Keratinocyte (primary cell): ENCODE data around the gene KLHL35. TPM values are rescaled to one million over a fixed set of nuclear protein-coding genes. Genes with fewer than 3 reads are reported as not detected.

Source experiments
- DNase-seq: peaks from one replicate; pipeline ENCODE4 v3.0.0-alpha.2; 2011; ENCODE audit warnings: low read depth, missing footprints, low spot score
- FAIRE-seq: peaks from 2 replicates; lab custom pipeline; 2011; peaks lifted over from hg19 to GRCh38; lab: Jason Lieb, UNC
- H2AFZ ChIP-seq: 2 replicates; pipeline ENCODE4 v1.6.0; 2012; ENCODE audit warnings: low read length, control low read depth, inconsistent platforms; ENCODE audit not compliant: control insufficient read depth
- H3K27ac ChIP-seq: 2 replicates; pipeline ENCODE4 v1.5.1; 2011; ENCODE audit warnings: low read length; ENCODE audit not compliant: control insufficient read depth, insufficient read depth
- H3K27me3 ChIP-seq: 3 replicates; pipeline ENCODE4 v1.6.0; 2011; ENCODE audit warnings: low read length; ENCODE audit not compliant: control insufficient read depth, insufficient read depth; ENCODE audit errors: extremely low read depth
- H3K36me3 ChIP-seq, 2 experiments: 2 replicates in 1 of 2; 3 replicates in 1 of 2; pipeline ENCODE4 v1.5.1; 2011; ENCODE audit warnings: low read length in 2 of 2, mild to moderate bottlenecking in 1 of 2; ENCODE audit not compliant: control insufficient read depth in 2 of 2, insufficient read depth in 2 of 2; ENCODE audit errors: extremely low read depth in 1 of 2
- H3K4me1 ChIP-seq: 3 replicates; pipeline ENCODE4 v1.5.1; 2011; ENCODE audit warnings: low read length; ENCODE audit not compliant: control insufficient read depth, insufficient read depth; ENCODE audit errors: extremely low read depth
- H3K4me2 ChIP-seq: 3 replicates; pipeline ENCODE4 v1.6.0; 2011; ENCODE audit warnings: low read depth, low read length; ENCODE audit not compliant: control insufficient read depth, insufficient read depth; ENCODE audit errors: extremely low read depth
- H3K4me3 ChIP-seq, 3 experiments: fragments of 200-600 bp in 1 of 3; sonication (generic) in 1 of 3; 2 replicates in 2 of 3; 3 replicates in 1 of 3; pipeline ENCODE4 v1.5.1; 2011 to 2016; ENCODE audit warnings: low read length in 3 of 3, mild to moderate bottlenecking in 3 of 3, control low read depth in 2 of 3, inconsistent platforms in 1 of 3, low read depth in 1 of 3, mixed read lengths in 1 of 3, mixed run types in 1 of 3, moderate library complexity in 1 of 3; ENCODE audit not compliant: control insufficient read depth in 2 of 3, insufficient read depth in 2 of 3; ENCODE audit errors: extremely low read depth in 1 of 3
- H3K79me2 ChIP-seq: 2 replicates; pipeline ENCODE4 v1.6.0; 2012; ENCODE audit warnings: low read length; ENCODE audit not compliant: control insufficient read depth, insufficient read depth
- H3K9ac ChIP-seq: 3 replicates; pipeline ENCODE4 v1.6.0; 2011; ENCODE audit warnings: low read length; ENCODE audit not compliant: control insufficient read depth, insufficient read depth; ENCODE audit errors: extremely low read depth
- H3K9me1 ChIP-seq: 3 replicates; pipeline ENCODE4 v1.6.0; 2011; ENCODE audit warnings: low read length; ENCODE audit not compliant: control insufficient read depth, insufficient read depth; ENCODE audit errors: extremely low read depth
- H3K9me3 ChIP-seq: 2 replicates; pipeline ENCODE4 v1.5.1; 2012; ENCODE audit warnings: low read depth, low read length; ENCODE audit not compliant: control insufficient read depth
- H4K20me1 ChIP-seq: 3 replicates; pipeline ENCODE4 v1.6.0; 2011; ENCODE audit warnings: low read length; ENCODE audit not compliant: control insufficient read depth, insufficient read depth; ENCODE audit errors: extremely low read depth
- EZH2 ChIP-seq: IDR thresholded peaks from one replicate; pipeline ENCODE4 v1.6.1; 2012; ENCODE audit warnings: inconsistent platforms, mild to moderate bottlenecking, low read length, moderate library complexity
- dilution Hi-C: fragments of 300-500 bp; cut with MboI; formaldehyde crosslinking; loops from one replicate; pipeline ENCODE4 v1.7.0; 2020; ENCODE audit warnings: low sequenced_read_pairs; ENCODE audit not compliant: extremely low pct_ligation_motif_present
- polyA plus RNA-seq, 5 experiments: library from polyadenylated mRNA; depleted of rRNA in 3 of 5; stranded (reverse) in 3 of 5; stranded (forward) in 1 of 5; unstranded in 1 of 5; fragments of >200 nt; gene quantifications; 1 replicate in 1 of 5; 2 replicates in 3 of 5; 3 replicates in 1 of 5; pipeline versions ENCODE4 v1.2.1 to v1.2.3, GENCODE V29; 2011 to 2012; ENCODE audit warnings: missing spikeins in 2 of 5, low read depth in 1 of 5, low replicate concordance in 1 of 5
- TF ChIP-seq, protein P1 (sequence below), 3 experiments: IDR thresholded peaks in 1 of 3; conservative IDR thresholded peaks in 1 of 3; optimal IDR thresholded peaks in 1 of 3; 2 replicates in 2 of 3; 3 replicates in 1 of 3; pipeline versions ENCODE3 to v1.5.1; 2011; ENCODE audit warnings: low read length in 3 of 3, mild to moderate bottlenecking in 3 of 3, moderate library complexity in 2 of 3, control low read depth in 1 of 3, inconsistent platforms in 1 of 3; ENCODE audit not compliant: insufficient read depth in 2 of 3; ENCODE audit errors: extremely low read depth in 1 of 3

The KLHL35 gene
- polyA plus RNA-seq, 1 donor (not counting 4 experiments of a cell fraction or from before 2014, with no cell fraction given): 0.58 TPM

- H3K9me3 ChIP-seq: no peaks in the 10 kb centered on the region
- H3K9ac ChIP-seq: no peak overlapping the region
- H2AFZ ChIP-seq: no peak overlapping the region
- dilution Hi-C loops: no loop called here
- peaks cover under 1% of the 10 kb centered on the region for H3K4me1 ChIP-seq
- no peaks in the 10 kb centered on the region for H4K20me1 ChIP-seq
- no peak overlapping the region for H3K27ac ChIP-seq
- no peak overlapping the region for H3K4me3 ChIP-seq
- no peak overlapping the region for H3K4me2 ChIP-seq
- no peaks in the 10 kb centered on the region for H3K36me3 ChIP-seq
- no peak for DNase-seq
- no peaks in the 10 kb centered on the region for H3K79me2 ChIP-seq
- H3K27me3 ChIP-seq: no peaks in the 10 kb centered on the region
- H3K9me1 ChIP-seq: no peaks in the 10 kb centered on the region
- FAIRE-seq: no peak
- TF ChIP-seq, protein P1, sequence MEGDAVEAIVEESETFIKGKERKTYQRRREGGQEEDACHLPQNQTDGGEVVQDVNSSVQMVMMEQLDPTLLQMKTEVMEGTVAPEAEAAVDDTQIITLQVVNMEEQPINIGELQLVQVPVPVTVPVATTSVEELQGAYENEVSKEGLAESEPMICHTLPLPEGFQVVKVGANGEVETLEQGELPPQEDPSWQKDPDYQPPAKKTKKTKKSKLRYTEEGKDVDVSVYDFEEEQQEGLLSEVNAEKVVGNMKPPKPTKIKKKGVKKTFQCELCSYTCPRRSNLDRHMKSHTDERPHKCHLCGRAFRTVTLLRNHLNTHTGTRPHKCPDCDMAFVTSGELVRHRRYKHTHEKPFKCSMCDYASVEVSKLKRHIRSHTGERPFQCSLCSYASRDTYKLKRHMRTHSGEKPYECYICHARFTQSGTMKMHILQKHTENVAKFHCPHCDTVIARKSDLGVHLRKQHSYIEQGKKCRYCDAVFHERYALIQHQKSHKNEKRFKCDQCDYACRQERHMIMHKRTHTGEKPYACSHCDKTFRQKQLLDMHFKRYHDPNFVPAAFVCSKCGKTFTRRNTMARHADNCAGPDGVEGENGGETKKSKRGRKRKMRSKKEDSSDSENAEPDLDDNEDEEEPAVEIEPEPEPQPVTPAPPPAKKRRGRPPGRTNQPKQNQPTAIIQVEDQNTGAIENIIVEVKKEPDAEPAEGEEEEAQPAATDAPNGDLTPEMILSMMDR (optimal IDR thresholded peaks at IDR 0.05 in 1 of 3, IDR thresholded peaks at IDR 0.05 in 1 of 3, conservative IDR thresholded peaks at IDR 0.05 in 1 of 3; ENCODE audit: extremely low read depth in 1 of 3, insufficient read depth in 2 of 3, low read length in 3 of 3): no peak
- no peak for TF ChIP-seq EZH2
Observed at GRCh38 chr11:75477614-75477935, 44.6 kb upstream of the KLHL35 start.

DNA sequence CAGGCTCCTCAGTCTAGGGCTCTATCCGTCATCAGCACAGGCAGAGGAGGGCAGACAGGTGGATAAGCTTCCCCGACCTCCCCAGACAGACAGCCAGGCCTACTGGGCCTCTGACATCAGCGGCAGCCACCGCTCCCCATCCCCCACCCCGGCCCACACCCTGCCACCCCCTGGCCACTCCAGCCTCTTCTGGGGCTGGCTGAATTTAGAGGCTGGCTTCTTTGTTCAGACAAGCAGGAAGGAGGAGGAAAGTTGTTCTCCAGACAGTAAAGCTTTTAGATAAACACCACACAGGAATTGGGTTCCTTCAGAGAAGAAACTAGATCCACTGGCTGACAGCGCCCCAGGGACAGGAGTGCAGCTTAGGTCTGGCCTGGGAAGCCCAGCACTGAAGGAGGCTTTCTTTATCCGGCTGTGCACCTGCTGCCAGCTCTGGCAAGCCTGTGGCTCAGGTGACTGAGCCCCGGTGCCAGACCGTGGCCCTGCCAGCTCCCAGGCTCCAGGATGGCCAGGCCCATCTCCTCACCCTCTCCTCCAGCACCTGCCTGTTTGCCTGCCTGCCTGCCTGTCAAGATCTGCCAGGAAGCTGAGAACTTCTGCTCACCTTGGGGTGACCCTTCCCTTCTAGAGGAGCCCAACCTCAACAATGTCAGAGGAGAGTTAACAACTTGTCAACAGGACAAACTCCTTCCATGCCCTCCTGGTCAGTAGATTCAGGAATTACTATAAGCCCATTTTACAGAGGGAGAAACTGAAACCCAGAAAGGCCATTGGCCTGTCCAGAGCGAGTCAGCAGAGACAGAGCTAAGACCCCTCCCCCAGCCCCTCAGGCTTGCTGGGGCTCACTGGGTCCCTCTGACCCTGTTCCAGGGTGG is 44.0 kb upstream of the KLHL35 start:
- H3K9ac ChIP-seq: no peak overlapping the region
- H3K79me2 ChIP-seq: no peaks in the 10 kb centered on the region
- no peaks in the 10 kb centered on the region for H3K36me3 ChIP-seq
- no peak overlapping the region for H2AFZ ChIP-seq
- H3K27me3 ChIP-seq: no peaks in the 10 kb centered on the region
- H3K9me1 ChIP-seq: no peaks in the 10 kb centered on the region
- no peak overlapping the region for H3K4me2 ChIP-seq
- H3K4me1 ChIP-seq: peaks cover 7% of the 10 kb centered on the region
- no peaks in the 10 kb centered on the region for H4K20me1 ChIP-seq
- H3K27ac ChIP-seq: no peak overlapping the region
- H3K9me3 ChIP-seq: no peaks in the 10 kb centered on the region
- no peak overlapping the region for H3K4me3 ChIP-seq
- DNase-seq (no peak), FAIRE-seq (no peak)
- TF ChIP-seq, protein P1 (optimal IDR thresholded peaks at IDR 0.05 in 1 of 3, IDR thresholded peaks at IDR 0.05 in 1 of 3, conservative IDR thresholded peaks at IDR 0.05 in 1 of 3; ENCODE audit: extremely low read depth in 1 of 3, insufficient read depth in 2 of 3, low read length in 3 of 3): no peak
- no peak for TF ChIP-seq EZH2
- dilution Hi-C loops: no loop called here
